ENCODE measurements around the gene RAD9A.

Gene RAD9A

DNA sequence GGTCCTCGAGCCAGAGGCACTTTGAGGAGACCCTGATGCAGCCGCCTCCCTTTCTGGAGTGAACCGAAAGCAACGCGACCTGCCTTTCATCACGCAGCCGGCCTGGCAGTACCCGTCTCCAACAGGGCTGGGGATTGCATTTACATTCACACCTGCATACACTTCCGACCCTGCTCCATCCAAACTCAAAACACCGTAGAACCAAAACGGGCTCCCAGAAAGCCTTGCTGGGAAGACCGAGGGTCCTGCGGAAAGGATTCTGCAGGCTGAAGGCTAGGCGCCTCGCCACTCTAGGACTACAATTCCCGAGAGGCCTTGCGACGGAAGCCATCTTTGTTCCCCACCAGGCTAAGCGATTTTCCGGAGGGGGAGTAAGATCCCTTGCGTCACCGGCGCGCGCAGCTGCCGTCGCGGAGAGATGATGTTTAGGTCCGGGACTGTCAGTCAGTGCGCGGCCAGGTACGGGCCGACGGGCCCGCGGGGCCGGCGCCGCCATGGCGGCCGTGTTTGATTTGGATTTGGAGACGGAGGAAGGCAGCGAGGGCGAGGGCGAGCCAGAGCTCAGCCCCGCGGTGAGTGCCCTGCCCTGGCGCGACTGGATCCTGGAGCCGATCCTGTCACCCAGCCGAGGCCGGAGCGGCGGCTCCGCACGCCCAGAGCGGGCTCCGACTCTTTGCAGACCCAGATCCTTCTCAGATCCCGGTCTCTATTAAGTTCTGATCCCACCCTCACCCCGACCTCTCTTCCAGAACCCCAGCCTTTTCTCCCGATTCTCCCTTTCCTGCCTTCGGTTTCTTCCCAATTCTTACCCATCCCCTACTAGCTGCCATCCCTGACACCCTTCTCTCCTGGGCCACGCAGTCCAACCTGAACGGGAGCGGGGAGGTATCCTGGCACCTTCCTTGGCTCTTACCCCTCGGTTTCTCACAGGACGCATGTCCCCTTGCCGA, 36.5 kb downstream of the RAD9A start, which contains the start of gene RPS6KB2:
Gene RPS6KB2 (plus strand): TSS at position 443 of the 950 bp plus-strand sequence. CDS start 52 bp downstream, at position 495.
- peak within 1 kb of the TSS; percentile 81 for H3K4me3 ChIP-seq (ENCODE audit: low read depth, low read length)
- TF ChIP-seq MYC (IDR thresholded peaks at IDR 0.05; ENCODE audit: low read depth, low read length) (peak; percentile 81), POLR2A (IDR thresholded peaks at IDR 0.05; ENCODE audit: extremely low read depth, insufficient read length) (peak; percentile 87)
- TF ChIP-seq, protein P1, sequence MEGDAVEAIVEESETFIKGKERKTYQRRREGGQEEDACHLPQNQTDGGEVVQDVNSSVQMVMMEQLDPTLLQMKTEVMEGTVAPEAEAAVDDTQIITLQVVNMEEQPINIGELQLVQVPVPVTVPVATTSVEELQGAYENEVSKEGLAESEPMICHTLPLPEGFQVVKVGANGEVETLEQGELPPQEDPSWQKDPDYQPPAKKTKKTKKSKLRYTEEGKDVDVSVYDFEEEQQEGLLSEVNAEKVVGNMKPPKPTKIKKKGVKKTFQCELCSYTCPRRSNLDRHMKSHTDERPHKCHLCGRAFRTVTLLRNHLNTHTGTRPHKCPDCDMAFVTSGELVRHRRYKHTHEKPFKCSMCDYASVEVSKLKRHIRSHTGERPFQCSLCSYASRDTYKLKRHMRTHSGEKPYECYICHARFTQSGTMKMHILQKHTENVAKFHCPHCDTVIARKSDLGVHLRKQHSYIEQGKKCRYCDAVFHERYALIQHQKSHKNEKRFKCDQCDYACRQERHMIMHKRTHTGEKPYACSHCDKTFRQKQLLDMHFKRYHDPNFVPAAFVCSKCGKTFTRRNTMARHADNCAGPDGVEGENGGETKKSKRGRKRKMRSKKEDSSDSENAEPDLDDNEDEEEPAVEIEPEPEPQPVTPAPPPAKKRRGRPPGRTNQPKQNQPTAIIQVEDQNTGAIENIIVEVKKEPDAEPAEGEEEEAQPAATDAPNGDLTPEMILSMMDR (IDR thresholded peaks at IDR 0.05; ENCODE audit: low read depth, low read length): no peak
- TF ChIP-seq, protein P2, sequence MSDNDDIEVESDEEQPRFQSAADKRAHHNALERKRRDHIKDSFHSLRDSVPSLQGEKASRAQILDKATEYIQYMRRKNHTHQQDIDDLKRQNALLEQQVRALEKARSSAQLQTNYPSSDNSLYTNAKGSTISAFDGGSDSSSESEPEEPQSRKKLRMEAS (IDR thresholded peaks at IDR 0.05; ENCODE audit: low read depth, low read length): peak; percentile 56; the same call in 1 of the 2 replicates
- DNase-seq (ENCODE audit: low read depth): peak; percentile 98

DNA sequence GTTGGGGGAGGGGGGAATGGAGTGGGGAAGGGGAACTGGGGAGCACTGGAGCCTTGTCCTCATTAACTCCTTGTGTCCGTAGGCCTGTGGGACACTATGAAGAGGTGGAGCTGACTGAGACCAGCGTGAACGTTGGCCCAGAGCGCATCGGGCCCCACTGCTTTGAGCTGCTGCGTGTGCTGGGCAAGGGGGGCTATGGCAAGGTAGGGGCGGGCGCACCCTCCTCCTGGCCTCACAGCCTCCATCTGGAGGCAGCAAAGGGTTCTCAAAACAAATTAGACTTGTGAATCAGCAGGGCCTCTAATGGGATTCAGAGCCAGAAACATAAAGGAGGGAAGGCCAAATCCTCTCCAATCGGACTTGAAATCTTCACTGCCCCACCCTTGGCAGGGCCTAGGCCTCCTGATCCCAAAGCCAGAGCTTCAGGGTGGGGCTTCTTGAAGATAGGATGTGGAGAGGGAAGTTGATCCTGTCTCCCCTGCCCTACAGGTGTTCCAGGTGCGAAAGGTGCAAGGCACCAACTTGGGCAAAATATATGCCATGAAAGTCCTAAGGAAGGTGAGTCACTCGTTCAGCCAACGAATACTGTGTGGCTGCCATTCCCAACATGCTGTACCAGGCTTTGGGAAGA, 37.4 kb downstream of the RAD9A start:
- peak overlapping the region; percentile 81 for H3K4me3 ChIP-seq (ENCODE audit: low read depth, low read length)
- TF ChIP-seq POLR2A (IDR thresholded peaks at IDR 0.05; ENCODE audit: extremely low read depth, insufficient read length) (no peak), MYC (IDR thresholded peaks at IDR 0.05; ENCODE audit: low read depth, low read length) (no peak)
- TF ChIP-seq, protein P1 (IDR thresholded peaks at IDR 0.05; ENCODE audit: low read depth, low read length): no peak
- DNase-seq (ENCODE audit: low read depth): no peak

DNA sequence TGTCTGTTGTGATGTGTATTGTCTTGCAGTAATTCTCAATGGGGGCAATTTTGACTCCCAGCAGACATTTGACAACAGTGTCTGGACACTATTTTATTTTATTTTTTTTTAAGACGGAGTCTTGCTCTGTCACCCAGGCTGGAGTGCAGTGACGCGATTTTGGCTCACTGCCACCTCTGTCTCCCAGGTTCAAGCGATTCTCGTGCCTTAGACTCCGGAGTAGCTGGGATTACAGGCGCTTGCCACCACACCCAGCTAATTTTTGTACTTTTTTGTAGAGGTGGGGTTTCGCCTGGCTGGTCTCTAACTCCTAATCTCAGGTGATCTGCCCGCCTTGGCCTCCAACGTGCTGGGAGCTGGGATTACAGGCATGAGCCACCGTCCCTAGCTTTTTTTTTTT, 37.9 kb downstream of the RAD9A start:
- peak overlapping the region; percentile 81 for H3K4me3 ChIP-seq (ENCODE audit: low read depth, low read length)
- DNase-seq (ENCODE audit: low read depth): no peak

DNA sequence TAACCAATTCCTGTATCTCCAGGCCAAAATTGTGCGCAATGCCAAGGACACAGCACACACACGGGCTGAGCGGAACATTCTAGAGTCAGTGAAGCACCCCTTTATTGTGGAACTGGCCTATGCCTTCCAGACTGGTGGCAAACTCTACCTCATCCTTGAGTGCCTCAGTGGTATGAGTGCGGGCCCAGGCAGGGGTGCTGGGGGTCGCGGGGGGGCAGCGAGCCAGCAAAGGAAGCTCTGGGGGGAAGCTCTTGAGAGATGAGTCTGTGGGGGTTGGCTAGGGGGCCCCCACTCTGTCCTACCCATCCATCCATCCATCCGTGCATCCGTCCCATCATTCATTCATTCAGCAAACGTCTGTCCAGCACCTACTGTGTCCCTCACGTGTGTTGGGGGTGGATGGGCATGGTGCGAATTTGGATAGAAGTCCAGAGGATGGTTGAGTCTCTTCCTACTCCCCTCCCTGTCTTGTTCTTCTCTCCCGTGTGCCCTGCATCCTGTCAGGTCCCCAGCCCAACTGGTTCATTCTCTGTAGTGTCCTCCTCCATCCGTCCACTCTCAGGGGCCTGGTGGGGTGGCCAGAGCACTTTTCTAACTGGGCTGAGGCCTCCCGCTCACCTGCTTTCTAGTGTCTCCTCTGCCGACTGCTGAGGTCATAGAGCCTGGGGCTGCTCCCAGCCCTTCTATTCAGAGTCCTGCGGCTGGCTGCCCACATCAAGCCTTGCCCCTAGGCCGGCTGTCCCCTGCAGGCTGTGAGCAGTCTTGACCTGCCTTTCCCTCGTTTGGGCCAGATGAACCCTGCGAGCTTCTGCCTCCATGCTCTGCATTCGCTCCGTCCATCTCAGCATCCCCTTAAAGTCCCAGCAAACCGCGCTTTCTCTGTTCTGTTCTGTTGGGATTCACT, 39.8 kb downstream of the RAD9A start:
- TF ChIP-seq MYC (IDR thresholded peaks at IDR 0.05; ENCODE audit: low read depth, low read length): no peak
- TF ChIP-seq, protein P2 (IDR thresholded peaks at IDR 0.05; ENCODE audit: low read depth, low read length): no peak
- TF ChIP-seq, protein P1 (IDR thresholded peaks at IDR 0.05; ENCODE audit: low read depth, low read length): no peak
- TF ChIP-seq POLR2A (IDR thresholded peaks at IDR 0.05; ENCODE audit: extremely low read depth, insufficient read length): no peak
- no peak for DNase-seq (ENCODE audit: low read depth)
- H3K4me3 ChIP-seq (ENCODE audit: low read depth, low read length): no peak overlapping the region

More for the DNA sequence above, 37.9 kb downstream of the RAD9A start:
- TF ChIP-seq POLR2A (IDR thresholded peaks at IDR 0.05; ENCODE audit: extremely low read depth, insufficient read length) (no peak), MYC (IDR thresholded peaks at IDR 0.05; ENCODE audit: low read depth, low read length) (no peak)
- TF ChIP-seq, protein P2 (IDR thresholded peaks at IDR 0.05; ENCODE audit: low read depth, low read length): no peak
- TF ChIP-seq, protein P1 (IDR thresholded peaks at IDR 0.05; ENCODE audit: low read depth, low read length): no peak

DNA sequence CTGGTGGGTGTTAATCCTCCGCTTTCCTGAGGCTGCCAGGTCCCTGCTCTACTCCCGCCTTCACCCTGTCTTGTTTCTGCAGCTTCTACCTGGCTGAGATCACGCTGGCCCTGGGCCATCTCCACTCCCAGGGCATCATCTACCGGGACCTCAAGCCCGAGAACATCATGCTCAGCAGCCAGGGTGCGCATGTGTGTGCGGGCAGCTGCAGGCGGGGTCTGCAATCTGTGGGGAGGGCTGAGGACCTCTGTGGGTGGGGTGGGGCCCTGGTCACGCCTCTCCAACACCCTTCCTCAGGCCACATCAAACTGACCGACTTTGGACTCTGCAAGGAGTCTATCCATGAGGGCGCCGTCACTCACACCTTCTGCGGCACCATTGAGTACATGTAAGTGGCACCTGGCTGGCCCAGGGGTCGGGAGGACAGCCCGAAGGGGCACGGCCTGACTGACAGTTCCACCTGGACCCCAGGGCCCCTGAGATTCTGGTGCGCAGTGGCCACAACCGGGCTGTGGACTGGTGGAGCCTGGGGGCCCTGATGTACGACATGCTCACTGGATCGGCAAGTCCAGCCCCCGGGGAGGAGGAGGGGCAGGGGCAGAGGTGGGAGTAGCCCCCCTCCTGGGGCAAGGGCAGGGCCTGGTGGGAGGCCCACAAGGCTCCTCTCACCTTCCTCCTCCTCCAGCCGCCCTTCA, 41.0 kb downstream of the RAD9A start:
- TF ChIP-seq, protein P2 (IDR thresholded peaks at IDR 0.05; ENCODE audit: low read depth, low read length): no peak
- no peak for TF ChIP-seq POLR2A (IDR thresholded peaks at IDR 0.05; ENCODE audit: extremely low read depth, insufficient read length)
- no peak for TF ChIP-seq MYC (IDR thresholded peaks at IDR 0.05; ENCODE audit: low read depth, low read length)
- H3K4me3 ChIP-seq (ENCODE audit: low read depth, low read length): no peak overlapping the region
- peak; percentile 45 for DNase-seq (ENCODE audit: low read depth)

Data from NB4 (cell line).